GM10266 (cell line): ENCODE measurements around the gene ZBTB17.
"Not testable (repeated sequence)": the region's sequence is repeated elsewhere in the genome, so short reads cannot be mapped to it uniquely, and the experiment has no call there.

Source experiments
- DNase-seq: peaks from one replicate; pipeline ENCODE4 v3.0.0; 2012; ENCODE audit errors: extremely low spot score
- TF ChIP-seq, protein P1 (sequence below): IDR thresholded peaks from 2 replicates; pipeline ENCODE4 v1.5.1; 2012; ENCODE audit warnings: mild to moderate bottlenecking, low read depth; ENCODE audit not compliant: control insufficient read depth, insufficient read depth; ENCODE audit errors: missing control alignments

ZBTB17 gene

GRCh38 chr1:16009678-16010077 lies 33.8 kb upstream of the ZBTB17 start:
- TF ChIP-seq, protein P1, sequence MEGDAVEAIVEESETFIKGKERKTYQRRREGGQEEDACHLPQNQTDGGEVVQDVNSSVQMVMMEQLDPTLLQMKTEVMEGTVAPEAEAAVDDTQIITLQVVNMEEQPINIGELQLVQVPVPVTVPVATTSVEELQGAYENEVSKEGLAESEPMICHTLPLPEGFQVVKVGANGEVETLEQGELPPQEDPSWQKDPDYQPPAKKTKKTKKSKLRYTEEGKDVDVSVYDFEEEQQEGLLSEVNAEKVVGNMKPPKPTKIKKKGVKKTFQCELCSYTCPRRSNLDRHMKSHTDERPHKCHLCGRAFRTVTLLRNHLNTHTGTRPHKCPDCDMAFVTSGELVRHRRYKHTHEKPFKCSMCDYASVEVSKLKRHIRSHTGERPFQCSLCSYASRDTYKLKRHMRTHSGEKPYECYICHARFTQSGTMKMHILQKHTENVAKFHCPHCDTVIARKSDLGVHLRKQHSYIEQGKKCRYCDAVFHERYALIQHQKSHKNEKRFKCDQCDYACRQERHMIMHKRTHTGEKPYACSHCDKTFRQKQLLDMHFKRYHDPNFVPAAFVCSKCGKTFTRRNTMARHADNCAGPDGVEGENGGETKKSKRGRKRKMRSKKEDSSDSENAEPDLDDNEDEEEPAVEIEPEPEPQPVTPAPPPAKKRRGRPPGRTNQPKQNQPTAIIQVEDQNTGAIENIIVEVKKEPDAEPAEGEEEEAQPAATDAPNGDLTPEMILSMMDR = no peak
- DNase-seq = no peak

- peak; percentile 72 for DNase-seq
- TF ChIP-seq, protein P1 = peak; percentile 93
These were observed 33.1 kb upstream of the ZBTB17 start for GRCh38 chr1:16009030-16009460.

DNA sequence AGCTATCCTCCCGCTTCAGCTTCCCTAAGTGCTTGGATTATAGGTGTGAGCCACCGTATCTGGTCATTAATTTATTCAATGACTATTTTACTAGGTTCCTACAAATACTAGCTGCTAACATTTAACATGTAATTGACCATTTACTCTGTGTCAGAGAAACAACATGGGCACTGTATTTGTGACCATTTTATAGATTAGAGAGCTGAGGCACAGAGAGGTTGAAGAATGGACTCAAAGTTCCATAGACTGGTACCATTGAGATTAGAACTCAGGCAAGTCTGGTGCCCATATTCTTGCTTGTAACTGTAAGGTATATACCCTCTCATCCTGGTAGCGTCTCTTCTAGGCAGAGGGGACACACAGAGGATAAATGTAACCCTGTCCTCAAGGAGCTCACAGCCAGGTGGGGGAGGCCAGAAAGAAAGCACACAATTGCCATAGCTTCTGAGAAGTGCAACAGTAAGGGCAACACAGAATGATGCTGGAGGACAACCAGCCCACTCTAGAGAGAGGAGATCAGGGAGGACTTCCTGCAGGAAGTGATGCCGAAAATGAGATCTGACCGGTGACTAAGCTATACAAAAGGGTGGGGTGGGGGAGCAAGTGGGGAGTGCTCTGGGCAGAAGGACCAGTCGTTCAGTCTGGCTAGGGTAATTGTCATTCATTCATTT lies 31.9 kb upstream of the ZBTB17 start:
- TF ChIP-seq, protein P1 = no peak
- DNase-seq = no peak

DNA sequence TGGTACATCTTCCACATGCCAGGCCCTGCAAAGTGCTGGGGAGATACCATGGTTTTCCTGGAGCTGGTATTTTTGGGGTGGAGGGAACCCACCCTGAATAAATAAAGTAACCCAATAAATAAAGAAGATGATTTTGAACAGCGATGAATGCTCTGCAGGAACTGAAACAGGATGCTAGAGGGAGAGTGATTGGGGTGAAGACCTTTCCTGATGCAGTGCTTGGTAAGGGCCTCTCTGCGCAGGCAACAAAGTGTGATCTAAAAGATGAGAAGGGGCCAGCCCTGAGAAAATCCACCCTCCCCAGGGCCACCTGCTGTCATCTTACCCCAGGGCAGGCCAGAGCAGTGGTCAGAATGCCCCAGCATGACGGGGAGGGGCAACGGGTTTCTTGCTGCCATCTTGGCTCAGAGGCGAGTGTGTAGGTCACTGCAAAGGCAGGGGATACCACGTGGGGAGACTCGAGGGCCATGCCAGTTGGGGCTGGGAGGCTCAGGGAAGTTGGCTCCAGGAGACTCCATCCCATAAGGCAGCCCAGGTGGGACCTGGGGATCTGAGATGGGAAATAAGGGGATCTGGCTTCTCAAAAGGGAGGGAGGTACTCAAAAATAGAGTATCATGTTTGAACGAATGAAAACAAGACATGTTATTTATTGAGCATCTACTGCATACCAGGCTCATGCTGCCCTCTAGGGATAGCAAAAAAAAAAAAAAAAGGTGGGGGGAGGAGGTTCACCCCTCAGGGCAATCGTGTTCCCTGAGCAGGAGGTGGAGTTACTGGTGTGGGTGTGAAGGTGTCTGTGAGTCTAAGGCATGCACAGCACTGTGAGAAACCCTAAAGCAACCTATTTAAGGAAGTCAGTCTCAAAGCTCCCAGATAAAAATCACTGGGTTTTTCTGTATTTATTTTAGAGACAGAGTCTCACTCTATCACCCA lies 30.9 kb upstream of the ZBTB17 start:
- DNase-seq = peak; percentile 55
- TF ChIP-seq, protein P1 = peak; percentile 6

- no peak for DNase-seq
- TF ChIP-seq, protein P1 = no peak
These were observed 30.1 kb upstream of the ZBTB17 start for GRCh38 chr1:16006010-16006409.

DNA sequence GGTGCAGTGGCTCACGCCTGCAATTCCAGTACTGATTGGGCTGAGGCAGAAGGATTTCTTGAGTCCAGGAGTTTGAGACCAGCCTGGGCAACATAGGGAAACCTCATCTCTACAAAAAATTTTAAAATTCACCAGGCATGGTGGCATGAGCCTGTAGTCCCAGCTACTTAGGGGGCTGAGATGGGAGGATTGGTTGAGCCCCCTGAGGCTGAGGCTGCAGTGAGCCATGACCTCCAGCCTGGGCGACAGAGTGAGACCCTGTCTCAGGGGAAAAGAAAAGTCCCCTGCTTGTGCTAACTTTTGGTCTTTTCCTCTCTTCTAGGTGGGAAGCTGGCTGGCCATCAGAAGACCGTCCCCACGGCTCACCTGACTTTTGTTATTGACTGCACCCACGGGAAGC lies 29.7 kb upstream of the ZBTB17 start:
- TF ChIP-seq, protein P1 = no peak
- DNase-seq = no peak

DNA sequence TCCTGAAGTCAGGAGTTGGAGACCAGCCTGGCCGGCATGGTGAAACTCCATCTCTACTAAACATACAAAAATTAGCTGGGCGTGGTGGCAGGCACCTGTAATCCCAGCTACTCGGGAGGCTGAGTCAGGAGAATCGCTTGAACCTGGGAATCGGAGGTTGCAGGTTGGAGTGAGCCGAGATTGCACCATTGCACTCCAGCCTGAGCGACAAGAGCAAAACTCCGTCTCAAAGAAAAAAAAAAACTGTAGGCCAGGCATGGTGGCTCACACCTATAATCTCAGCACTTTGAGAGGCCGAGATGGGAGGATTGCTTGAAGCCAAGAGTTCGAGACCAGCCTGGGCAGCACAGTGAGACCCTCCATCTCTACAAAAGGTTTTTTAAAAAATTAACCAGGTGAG lies 25.4 kb upstream of the ZBTB17 start:
- DNase-seq = not testable (repeated sequence)
